LoVo (cell line): ENCODE measurements around the gene LOC101059915.
"Not testable (repeated sequence)": the region's sequence is repeated elsewhere in the genome, so short reads cannot be mapped to it uniquely, and the experiment has no call there.

Source experiments
- DNase-seq: peaks from one replicate; pipeline ENCODE4 v3.0.0-alpha.2; 2016; ENCODE audit warnings: low spot score

The LOC101059915 gene

GRCh38 chrX:71675636-71676035 lies 8.3 kb downstream of the LOC101059915 start:
- DNase-seq = not testable (repeated sequence)

GRCh38 chrX:71676068-71676795 lies 8.9 kb downstream of the LOC101059915 start:
- not testable (repeated sequence) for DNase-seq

DNA sequence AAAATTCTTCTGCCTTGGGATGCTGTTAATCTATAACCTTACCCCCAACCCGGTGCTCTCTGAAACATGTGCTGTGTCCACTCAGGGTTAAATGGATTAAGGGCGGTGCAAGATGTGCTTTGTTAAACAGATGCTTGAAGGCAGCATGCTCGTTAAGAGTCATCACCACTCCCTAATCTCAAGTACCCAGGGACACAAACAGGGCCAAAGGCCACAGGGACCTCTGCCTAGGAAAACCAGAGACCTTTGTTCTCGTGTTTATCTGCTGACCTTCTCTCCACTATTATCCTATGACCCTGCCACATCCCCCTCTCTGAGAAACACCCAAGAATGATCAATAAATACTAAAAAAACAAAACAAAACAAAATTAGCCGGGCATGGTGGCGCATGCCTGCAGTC lies 9.8 kb downstream of the LOC101059915 start:
- not testable (repeated sequence) for DNase-seq

GRCh38 chrX:71679575-71680207 lies 12.3 kb downstream of the LOC101059915 start:
- DNase-seq = no peak

GRCh38 chrX:71696641-71697465 lies 29.5 kb downstream of the LOC101059915 start:
- not testable (repeated sequence) for DNase-seq

DNA sequence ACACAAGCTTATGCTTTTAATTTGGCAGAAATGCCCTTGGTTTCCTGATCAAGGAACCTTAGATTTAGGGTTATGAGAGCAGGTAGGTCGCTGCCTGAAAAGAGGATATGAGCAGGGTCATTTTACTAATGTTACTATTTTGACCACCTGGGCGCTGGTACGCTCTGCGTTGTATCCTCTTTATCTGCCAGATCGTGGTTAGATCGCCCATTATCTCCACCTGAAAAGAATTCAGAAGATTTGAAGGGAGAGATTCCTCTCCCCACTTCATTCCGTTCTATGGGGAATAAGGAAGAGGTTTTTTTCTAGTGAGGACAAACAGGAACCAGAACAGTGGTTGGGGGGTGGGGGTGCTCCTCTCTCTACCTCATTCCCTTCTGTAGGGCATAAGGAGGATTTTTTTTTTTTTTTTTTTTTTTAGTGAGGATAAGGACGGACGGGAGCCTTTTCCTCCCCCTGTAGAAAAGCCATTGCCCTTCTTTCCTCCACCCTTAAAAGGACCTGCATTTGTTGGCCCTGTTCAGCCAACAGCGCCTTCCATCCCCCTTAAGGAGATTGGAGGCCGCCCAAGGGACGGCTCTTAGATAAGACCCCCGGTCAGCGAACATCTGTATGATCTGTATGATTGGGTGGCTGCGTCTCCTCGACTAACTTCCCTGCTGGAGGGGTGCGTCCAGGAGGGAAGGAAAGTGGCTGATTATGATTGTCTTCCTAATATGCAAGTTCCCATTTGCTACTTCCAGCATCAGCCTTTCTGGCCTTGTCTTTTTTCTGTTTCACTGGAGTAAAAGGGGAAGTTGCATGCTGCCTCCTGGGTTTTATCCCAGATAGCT lies 30.3 kb downstream of the LOC101059915 start:
- not testable (repeated sequence) for DNase-seq

GRCh38 chrX:71698299-71699022 lies 31.1 kb downstream of the LOC101059915 start:
- not testable (repeated sequence) for DNase-seq

- not testable (repeated sequence) for DNase-seq
Measured at GRCh38 chrX:71699023-71699344, 31.6 kb downstream of the LOC101059915 start.

GRCh38 chrX:71702853-71703252 lies 35.5 kb downstream of the LOC101059915 start:
- DNase-seq = not testable (repeated sequence)

DNA sequence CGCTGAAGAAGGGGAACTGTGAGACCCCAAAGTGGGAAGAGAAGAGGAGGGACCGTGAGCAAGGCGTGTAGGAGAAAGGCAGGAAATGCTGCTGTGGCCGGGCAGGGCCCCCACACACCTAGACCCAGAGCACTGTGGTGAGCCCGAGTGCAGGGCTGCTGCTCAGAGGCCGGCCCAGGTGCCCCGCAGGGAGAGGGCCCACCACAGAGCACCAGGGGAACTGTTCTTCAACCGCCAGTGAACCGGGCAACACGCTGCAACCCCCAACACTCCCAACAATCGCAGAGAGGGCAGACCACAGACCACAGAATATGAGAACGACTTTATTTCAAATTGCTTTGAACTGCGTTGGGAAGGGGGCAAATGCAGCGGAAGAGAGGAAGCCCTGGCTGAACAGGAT lies 46.7 kb downstream of the LOC101059915 start:
- DNase-seq = not testable (repeated sequence)

DNA sequence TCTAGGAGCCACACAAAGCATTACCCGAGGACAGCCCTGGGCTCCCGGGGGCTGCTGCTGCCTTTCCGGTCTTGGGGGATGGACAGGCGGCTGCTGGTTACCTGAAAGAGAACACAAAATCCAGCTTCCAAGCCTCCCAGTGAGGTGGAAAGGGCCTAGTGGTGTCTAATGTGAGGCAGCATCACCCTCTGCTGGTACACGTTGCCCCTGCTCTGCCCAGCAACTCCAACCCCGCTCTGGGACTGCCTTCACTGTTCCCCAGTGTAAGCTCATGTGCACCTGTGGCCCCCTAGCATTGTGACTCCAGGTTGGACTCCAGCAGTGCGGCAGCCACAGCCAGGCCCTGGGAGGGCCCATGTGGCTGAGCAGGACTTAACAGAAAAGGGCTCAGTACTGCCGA lies 48.2 kb downstream of the LOC101059915 start:
- DNase-seq = not testable (repeated sequence)

DNA sequence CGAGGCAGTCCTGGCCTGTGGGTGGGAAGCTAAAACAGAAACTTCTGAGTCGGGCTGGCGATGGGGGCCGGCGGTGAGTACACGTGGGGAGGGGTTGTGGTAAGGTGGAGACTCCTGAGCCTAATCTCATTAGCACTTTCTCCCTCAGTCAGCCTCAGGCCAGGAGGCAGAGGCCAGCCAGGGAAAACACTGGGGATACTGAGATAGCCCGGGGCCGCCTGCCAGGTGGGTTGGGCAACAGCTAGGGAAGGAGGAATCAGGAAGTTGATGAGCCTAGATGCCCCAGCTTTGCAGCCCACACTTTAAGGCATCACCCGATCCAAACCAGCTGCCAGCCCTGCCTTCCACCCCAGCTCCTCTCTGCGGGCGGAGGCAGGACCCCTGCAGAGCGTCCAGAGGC lies 49.0 kb downstream of the LOC101059915 start:
- not testable (repeated sequence) for DNase-seq

DNA sequence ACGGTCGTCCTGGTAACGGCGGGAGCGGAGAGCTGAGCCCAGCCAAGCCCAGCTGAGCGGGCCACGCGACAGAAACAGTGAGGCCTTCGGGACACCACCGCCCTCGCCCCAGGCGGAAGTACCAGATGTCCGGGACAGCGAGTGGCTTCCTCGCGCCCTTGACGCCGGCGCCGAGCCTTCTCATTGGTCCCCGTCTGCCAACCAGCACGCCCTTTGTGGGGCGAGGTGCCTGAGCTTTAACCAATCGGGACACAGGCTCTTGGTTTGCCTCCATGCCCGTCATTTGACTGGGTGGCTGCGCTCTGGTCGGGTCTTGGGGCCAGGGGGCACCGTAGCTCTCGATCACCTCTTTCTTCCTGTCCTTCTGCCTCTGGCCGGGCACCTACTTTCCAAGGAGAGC lies 50.8 kb downstream of the LOC101059915 start, which contains the start of gene CXorf49:
Gene CXorf49 (minus strand): TSS at position 101 of the 400 bp plus-strand sequence. CDS start 134 bp downstream, outside the sequence.
- not testable (repeated sequence) for DNase-seq

DNA sequence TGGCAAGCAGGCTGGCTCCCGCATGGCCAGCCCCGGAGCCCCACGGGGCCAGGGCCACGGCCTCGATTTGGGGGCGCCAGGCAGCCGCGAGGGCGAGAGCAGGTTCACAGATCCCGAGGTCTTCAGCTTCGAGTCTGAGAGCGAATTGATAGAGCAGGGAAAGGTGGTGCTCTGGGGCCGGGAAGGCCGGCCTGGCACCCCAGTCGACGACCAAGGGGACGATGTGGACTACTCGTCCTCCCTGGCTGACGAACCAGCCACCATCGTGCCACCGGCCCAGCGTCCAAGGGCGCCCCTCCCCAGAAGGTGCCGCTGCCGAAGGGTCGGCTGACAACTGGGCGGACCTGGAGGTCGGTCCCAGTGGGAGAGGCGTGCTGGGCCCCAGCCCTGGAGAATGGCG lies 51.8 kb downstream of the LOC101059915 start:
- DNase-seq = not testable (repeated sequence)

- DNase-seq = not testable (repeated sequence)
Measured at GRCh38 chrX:71720289-71720886, 53.0 kb downstream of the LOC101059915 start.
